Neuronal stem cell (in vitro differentiated cells): ENCODE results near the gene CXCL5.

Experiments used
- DNase-seq: peaks from one replicate; pipeline ENCODE4 v3.0.0-alpha.2; 2013; ENCODE audit warnings: low spot score
- H2AFZ ChIP-seq: one replicate; pipeline ENCODE4 v1.6.1; 2013; ENCODE audit warnings: mild to moderate bottlenecking, low read length, inconsistent platforms
- H2AK5ac ChIP-seq: 2 replicates; pipeline ENCODE4 v1.6.1; 2013; ENCODE audit warnings: low read depth, mild to moderate bottlenecking, inconsistent platforms, low read length, moderate library complexity, mixed read lengths
- H2BK120ac ChIP-seq: 2 replicates; pipeline ENCODE4 v1.6.1; 2013; ENCODE audit warnings: low read depth, mild to moderate bottlenecking, inconsistent platforms, low read length, moderate library complexity, mixed read lengths
- H2BK12ac ChIP-seq: one replicate; pipeline ENCODE4 v1.6.1; 2013; ENCODE audit warnings: low read length, inconsistent platforms
- H2BK15ac ChIP-seq: 2 replicates; pipeline ENCODE4 v1.6.1; 2013; ENCODE audit warnings: mild to moderate bottlenecking, low read length, inconsistent platforms, mixed read lengths
- H2BK5ac ChIP-seq: one replicate; pipeline ENCODE4 v1.6.1; 2013; ENCODE audit warnings: inconsistent platforms, mild to moderate bottlenecking, low read length, moderate library complexity
- H3K14ac ChIP-seq: one replicate; pipeline ENCODE4 v1.6.1; 2013; ENCODE audit warnings: low read length, inconsistent platforms
- H3K18ac ChIP-seq: 2 replicates; pipeline ENCODE4 v1.6.1; 2013; ENCODE audit warnings: low read length, inconsistent platforms
- H3K23ac ChIP-seq: 2 replicates; pipeline ENCODE4 v1.6.1; 2013; ENCODE audit warnings: low read depth, mild to moderate bottlenecking, mixed read lengths, low read length, inconsistent platforms; ENCODE audit not compliant: poor library complexity
- H3K27ac ChIP-seq: replicated peaks from 3 replicates; pipeline ENCODE4 v1.5.1; 2013; ENCODE audit warnings: low read length, inconsistent platforms
- H3K27me3 ChIP-seq, 3 experiments: 2 replicates each; pipeline ENCODE4 v1.6.1; 2013; ENCODE audit warnings: low read length in 3 of 3, mild to moderate bottlenecking in 2 of 3, inconsistent platforms in 1 of 3, low read depth in 1 of 3, mixed read lengths in 1 of 3, moderate library complexity in 1 of 3; ENCODE audit not compliant: control insufficient read depth in 3 of 3, insufficient read depth in 3 of 3
- H3K36me3 ChIP-seq, 2 donors: replicated peaks in 1 of 2; 2 replicates each; pipeline ENCODE4 v1.6.1; 2013; ENCODE audit warnings: low read length in 2 of 2; ENCODE audit not compliant: control insufficient read depth in 2 of 2, insufficient read depth in 2 of 2
- H3K4ac ChIP-seq: 2 replicates; pipeline ENCODE4 v1.6.1; 2013; ENCODE audit warnings: inconsistent platforms, mild to moderate bottlenecking, low read length, moderate library complexity
- H3K4me1 ChIP-seq, 2 donors: 1 replicate in 1 of 2; 2 replicates in 1 of 2; pipeline ENCODE4 v1.6.1; 2013; ENCODE audit warnings: low read length in 2 of 2, low read depth in 1 of 2; ENCODE audit not compliant: control insufficient read depth in 2 of 2, insufficient read depth in 1 of 2
- H3K4me2 ChIP-seq: one replicate; pipeline ENCODE4 v1.6.1; 2013; ENCODE audit warnings: mild to moderate bottlenecking, low read length, inconsistent platforms; ENCODE audit not compliant: insufficient read depth, poor library complexity, severe bottlenecking
- H3K4me3 ChIP-seq, 2 donors: 2 replicates each; pipeline ENCODE4 v1.5.1; 2013; ENCODE audit warnings: low read length in 2 of 2, mild to moderate bottlenecking in 2 of 2, inconsistent platforms in 1 of 2, moderate library complexity in 1 of 2
- H3K79me1 ChIP-seq: one replicate; pipeline ENCODE4 v1.6.1; 2013; ENCODE audit warnings: low read depth, mild to moderate bottlenecking, inconsistent platforms, low read length, moderate library complexity
- H3K9ac ChIP-seq: one replicate; pipeline ENCODE4 v1.6.1; 2013; ENCODE audit warnings: mild to moderate bottlenecking, low read depth, low read length, inconsistent platforms; ENCODE audit not compliant: poor library complexity
- H3K9me3 ChIP-seq, 2 donors: replicated peaks in 1 of 2; 2 replicates each; pipeline versions ENCODE3 to v1.6.1; 2013; ENCODE audit warnings: low read length in 2 of 2, mild to moderate bottlenecking in 2 of 2, inconsistent platforms in 1 of 2, low read depth in 1 of 2, mixed read lengths in 1 of 2, moderate library complexity in 1 of 2; ENCODE audit not compliant: control insufficient read depth in 2 of 2, insufficient read depth in 1 of 2
- H4K8ac ChIP-seq: one replicate; pipeline ENCODE4 v1.6.1; 2013; ENCODE audit warnings: low read depth, mild to moderate bottlenecking, inconsistent platforms, low read length, moderate library complexity
- H4K91ac ChIP-seq: one replicate; pipeline ENCODE4 v1.6.1; 2013; ENCODE audit warnings: low read length, low read depth, mild to moderate bottlenecking, inconsistent platforms; ENCODE audit not compliant: poor library complexity
- WGBS, 2 donors: extraction: QIAGEN DNeasy Blood & Tissue Kit; methylation state at CpG; one replicate each; pipeline ENCODE4 v1.1.7; 2013; ENCODE audit warnings: missing lambda C conversion rate in 2 of 2, mixed read lengths in 1 of 2; ENCODE audit not compliant: insufficient read length in 2 of 2, insufficient replicate concordance in 1 of 2; ENCODE audit errors: extremely low coverage in 2 of 2; 5-methylcytosine and 5-hydroxymethylcytosine counted together

The CXCL5 gene

DNA sequence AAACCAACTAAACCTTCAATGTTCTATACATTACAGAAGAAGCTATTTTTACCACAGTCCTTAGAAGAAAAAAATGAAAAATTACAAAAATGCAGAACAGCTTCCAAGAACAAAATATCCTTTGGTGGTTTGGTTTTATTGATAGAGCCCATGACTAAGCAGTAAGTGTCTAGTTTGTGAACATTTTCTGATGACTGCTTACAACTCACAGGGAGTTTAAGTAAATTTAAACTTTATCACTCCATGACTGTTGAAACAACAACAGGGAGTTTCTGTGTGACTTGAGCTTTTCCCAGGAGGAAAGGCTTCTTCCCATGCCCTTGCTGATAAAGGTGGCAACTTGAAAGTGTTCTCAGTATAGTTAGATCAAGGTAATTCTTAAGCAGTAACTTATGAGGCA is 19.6 kb downstream of the CXCL5 start:
- Histone ChIP-seq H3K9ac (no peak overlapping the region), H4K91ac (no peak overlapping the region), H2AK5ac (no peak overlapping the region), H2BK15ac (no peak overlapping the region), H3K23ac (no peak overlapping the region), H2BK5ac (no peak overlapping the region), H2BK120ac (no peak overlapping the region), H2BK12ac (no peak overlapping the region), H3K18ac (no peak overlapping the region), H3K4me1 (peaks cover 0 to 1% of the 10 kb centered on the region in 2 donors), H3K79me1 (no peaks in the 10 kb centered on the region), H4K8ac (no peak overlapping the region), H3K4ac (no peak overlapping the region), H3K36me3 (no peaks in the 10 kb centered on the region), H3K4me2 (no peak overlapping the region), H3K27ac (no peak overlapping the region), H3K4me3 (no peak overlapping the region), H3K14ac (no peak overlapping the region), H3K9me3 (no peaks in the 10 kb centered on the region), H2AFZ (no peak overlapping the region), H3K27me3 (no peaks in the 10 kb centered on the region)
- no peak for DNase-seq

DNA sequence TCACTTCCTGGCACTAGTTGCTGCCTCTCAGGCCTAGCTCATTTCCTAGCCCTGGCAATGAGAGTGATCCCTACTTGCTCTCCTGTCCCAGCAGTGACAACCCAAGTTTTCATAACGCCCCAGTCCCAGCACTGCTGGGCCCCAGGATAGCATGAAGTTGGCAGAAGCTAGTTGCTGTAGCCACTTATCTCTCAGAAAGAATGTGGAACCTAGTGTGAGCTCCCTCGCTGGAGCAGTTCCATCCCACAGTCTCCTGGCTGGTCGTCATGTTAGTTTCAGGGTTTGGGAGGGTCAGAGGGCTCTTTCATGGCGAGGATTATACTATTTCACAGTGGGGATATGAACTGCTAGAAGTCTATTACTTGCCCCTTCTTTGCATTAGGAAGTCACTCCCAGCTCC is 21.8 kb downstream of the CXCL5 start:
- H2BK15ac ChIP-seq: no peak overlapping the region
- no peak overlapping the region for H2AFZ ChIP-seq
- no peak overlapping the region for H3K4me3 ChIP-seq
- H2AK5ac ChIP-seq: no peak overlapping the region
- H2BK5ac ChIP-seq: no peak overlapping the region
- H3K4ac ChIP-seq: no peak overlapping the region
- no peak overlapping the region for H3K18ac ChIP-seq
- no peak overlapping the region for H2BK12ac ChIP-seq
- H4K91ac ChIP-seq: no peak overlapping the region
- H3K9ac ChIP-seq: no peak overlapping the region
- no peak overlapping the region for H3K27ac ChIP-seq
- H3K27me3 ChIP-seq: no peaks in the 10 kb centered on the region
- no peaks in the 10 kb centered on the region for H3K9me3 ChIP-seq
- no CpG with 5 or more reads among the region's 4 CpGs for WGBS, 2 donors
- H3K23ac ChIP-seq: no peak overlapping the region
- H3K4me2 ChIP-seq: no peak overlapping the region
- no peak for DNase-seq
- H3K36me3 ChIP-seq: no peaks in the 10 kb centered on the region
- H3K14ac ChIP-seq: no peak overlapping the region
- H2BK120ac ChIP-seq: no peak overlapping the region
- no peak overlapping the region for H4K8ac ChIP-seq
- H3K79me1 ChIP-seq: no peaks in the 10 kb centered on the region
- H3K4me1 ChIP-seq: peaks cover 0 to 1% of the 10 kb centered on the region in 2 donors

DNA sequence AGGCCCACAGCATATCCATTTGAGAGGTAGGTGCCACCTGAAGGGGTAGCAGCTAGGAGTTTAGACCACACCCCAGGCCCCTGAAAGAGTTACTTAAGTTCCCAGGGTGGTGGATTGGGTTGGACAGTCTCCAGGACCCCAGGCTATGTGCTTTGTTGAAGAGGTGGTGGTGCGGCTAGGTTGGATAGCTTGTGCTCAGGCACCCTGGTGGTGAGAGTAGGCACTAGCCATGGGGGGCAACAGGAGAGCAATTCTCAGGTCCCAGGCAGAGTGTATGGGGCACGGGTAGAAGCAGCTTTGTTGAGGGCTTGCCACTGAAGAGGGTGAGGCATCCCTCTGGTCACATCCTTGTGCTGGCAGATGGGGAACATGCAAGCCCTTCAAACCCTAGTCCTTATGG is 22.3 kb downstream of the CXCL5 start:
- Histone ChIP-seq H2AK5ac (no peak overlapping the region), H3K79me1 (no peaks in the 10 kb centered on the region), H2AFZ (no peak overlapping the region), H3K23ac (no peak overlapping the region), H3K9me3 (no peaks in the 10 kb centered on the region), H3K27ac (no peak overlapping the region), H3K36me3 (no peaks in the 10 kb centered on the region), H3K4ac (no peak overlapping the region), H2BK120ac (no peak overlapping the region), H3K9ac (no peak overlapping the region), H2BK15ac (no peak overlapping the region), H3K4me3 (no peak overlapping the region), H3K4me1 (peaks cover 0 to 1% of the 10 kb centered on the region in 2 donors), H4K91ac (no peak overlapping the region), H3K4me2 (no peak overlapping the region), H2BK5ac (no peak overlapping the region), H3K14ac (no peak overlapping the region), H3K27me3 (no peaks in the 10 kb centered on the region), H4K8ac (no peak overlapping the region), H3K18ac (no peak overlapping the region), H2BK12ac (no peak overlapping the region)
- no CpG with 5 or more reads among the region's 2 CpGs for WGBS, 2 donors
- no peak for DNase-seq

DNA sequence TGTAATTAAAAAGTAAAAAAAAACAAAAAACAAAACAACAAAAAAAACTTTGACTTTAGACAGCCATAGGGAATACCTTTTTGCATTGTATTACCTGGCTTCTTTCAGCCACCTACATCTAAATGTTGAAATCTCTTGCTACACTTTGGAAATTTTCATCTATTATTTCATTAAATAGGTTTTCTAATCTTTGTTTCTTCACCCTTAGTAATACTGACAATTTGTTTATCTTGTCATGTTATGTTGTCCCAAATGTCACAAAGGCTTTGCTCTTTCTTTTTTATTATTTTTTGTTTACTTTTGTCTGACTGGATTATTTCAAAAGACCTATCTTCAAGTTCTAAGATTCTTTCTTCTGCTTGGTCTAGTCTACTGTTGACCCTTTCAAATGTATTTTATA is 24.1 kb downstream of the CXCL5 start:
- Histone ChIP-seq H3K9me3 (no peaks in the 10 kb centered on the region), H2BK120ac (no peak overlapping the region), H3K27me3 (no peaks in the 10 kb centered on the region), H4K91ac (no peak overlapping the region), H3K4me1 (no peaks in the 10 kb centered on the region), H3K14ac (no peak overlapping the region), H3K27ac (no peak overlapping the region), H2AK5ac (no peak overlapping the region), H3K4me3 (no peak overlapping the region), H2AFZ (no peak overlapping the region), H3K23ac (no peak overlapping the region), H2BK5ac (no peak overlapping the region), H3K36me3 (no peaks in the 10 kb centered on the region), H3K4ac (no peak overlapping the region), H2BK15ac (no peak overlapping the region), H3K9ac (no peak overlapping the region), H3K18ac (no peak overlapping the region), H3K4me2 (no peak overlapping the region), H3K79me1 (no peaks in the 10 kb centered on the region), H2BK12ac (no peak overlapping the region), H4K8ac (no peak overlapping the region)
- no peak for DNase-seq
